ENCODE measurements around the gene HTR1A.

Gene HTR1A

DNA sequence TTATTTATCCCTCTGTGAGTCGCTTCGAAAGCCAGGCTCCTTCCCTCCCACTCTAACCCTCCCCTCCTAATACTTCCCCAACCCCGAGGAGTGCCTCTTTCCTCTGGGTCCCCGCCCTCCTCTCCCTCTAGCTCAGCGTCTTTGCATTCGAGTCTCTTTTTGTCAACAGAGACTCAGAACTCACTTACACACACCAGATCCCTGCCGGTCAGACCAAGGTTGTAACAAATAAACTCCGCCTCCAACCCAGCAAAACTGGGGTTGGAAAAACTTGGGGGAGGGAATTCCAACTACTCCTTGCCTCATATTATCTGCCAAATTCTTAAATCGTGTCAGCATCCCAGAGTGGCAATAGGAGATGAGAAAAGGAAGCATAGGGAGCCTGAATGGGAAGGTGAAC, at the start of gene HTR1A:
HTR1A (minus strand) TSS at position 167 of the 400 bp plus-strand sequence. CDS start 726 bp downstream, outside the sequence.
- FAIRE-seq (no peak), DNase-seq (ENCODE audit: insufficient read length, low spot score) (no peak)

DNA sequence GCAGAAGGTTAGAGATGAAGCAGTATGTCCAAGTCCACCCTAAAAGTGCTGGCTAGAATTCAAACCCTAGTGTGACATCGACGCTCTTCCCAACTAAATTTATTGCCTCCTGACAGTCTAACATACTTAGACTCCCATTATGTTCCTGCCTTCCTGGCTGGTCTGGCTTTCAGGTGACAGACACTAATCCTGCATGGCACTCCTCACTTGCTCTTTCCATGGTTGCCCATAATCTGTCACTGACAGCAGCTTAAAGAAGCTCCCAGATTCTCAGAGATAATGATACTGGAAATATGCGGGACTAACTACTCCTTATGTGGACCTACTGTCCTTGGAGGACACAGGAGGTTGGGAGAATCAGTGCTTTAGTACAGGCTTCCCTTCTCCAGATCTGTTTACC, 41.7 kb upstream of the HTR1A start:
- DNase-seq (ENCODE audit: insufficient read length, low spot score), result no peak
- no peak for FAIRE-seq

- DNase-seq (ENCODE audit: insufficient read length, low spot score) (no peak), FAIRE-seq (no peak)
These were observed 37.9 kb upstream of the HTR1A start for GRCh38 chr5:64000096-64000495.

DNA sequence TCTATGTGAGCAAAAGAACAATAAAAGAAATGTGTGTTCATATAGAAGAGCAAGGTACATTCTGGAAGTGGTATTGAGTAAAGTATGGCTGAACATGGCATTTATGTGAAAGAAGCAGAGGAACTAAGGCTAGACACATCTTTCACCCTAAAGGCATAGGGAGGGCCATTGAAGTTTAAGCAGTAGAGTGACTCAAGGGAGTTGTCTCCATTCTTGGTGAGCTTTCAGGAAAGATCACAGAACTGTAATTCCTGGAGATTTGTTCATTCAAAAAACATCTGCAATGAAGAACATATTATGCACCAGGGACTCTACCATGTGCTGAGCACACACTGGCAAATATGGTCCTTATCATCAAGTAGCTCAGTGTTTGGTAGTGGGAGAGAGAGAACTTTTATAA, 24.8 kb upstream of the HTR1A start:
- DNase-seq (ENCODE audit: insufficient read length, low spot score) (no peak), FAIRE-seq (no peak)

GRCh38 chr5:63981864-63982263, 19.6 kb upstream of the HTR1A start:
- no peak for FAIRE-seq
- no peak for DNase-seq (ENCODE audit: insufficient read length, low spot score)

GRCh38 chr5:63963926-63964325, 1.7 kb upstream of the HTR1A start:
- FAIRE-seq (no peak), DNase-seq (ENCODE audit: insufficient read length, low spot score) (no peak)

GRCh38 chr5:63963080-63963735, 963 bp upstream of the HTR1A start:
- DNase-seq (ENCODE audit: insufficient read length, low spot score) (peak; percentile 37), FAIRE-seq (no peak)

DNA sequence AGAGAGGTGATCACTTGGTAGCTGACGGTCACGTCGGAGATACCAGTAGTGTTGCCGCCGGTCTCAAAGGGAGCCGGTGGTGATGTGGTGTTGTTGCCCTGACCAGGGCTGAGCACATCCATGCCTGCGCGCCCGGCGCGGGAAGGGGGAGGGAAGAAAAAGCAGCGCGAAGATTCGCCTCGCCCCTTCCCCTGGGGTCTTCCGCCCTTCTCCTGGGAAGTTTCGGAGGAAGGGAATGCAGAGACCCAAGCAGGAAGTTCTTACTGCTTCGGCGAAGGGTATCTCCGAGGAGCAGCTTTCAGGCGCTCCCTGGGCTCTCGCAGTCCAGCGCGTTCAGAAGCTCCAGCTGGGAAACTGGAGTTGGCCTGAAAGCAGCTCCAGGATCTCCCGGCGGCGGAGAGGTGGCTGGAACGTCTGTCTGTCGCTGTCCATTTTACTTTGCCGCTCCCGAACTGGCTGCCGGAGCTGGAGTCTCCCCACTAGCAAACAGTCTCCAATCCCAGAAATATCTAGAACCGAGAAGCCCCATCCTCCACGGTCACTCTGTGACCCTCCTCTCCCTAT, 565 bp downstream of the HTR1A start:
- DNase-seq (ENCODE audit: insufficient read length, low spot score), result no peak
- no peak for FAIRE-seq

GRCh38 chr5:63961125-63961597, 1.1 kb downstream of the HTR1A start:
- DNase-seq (ENCODE audit: insufficient read length, low spot score), result no peak

DNA sequence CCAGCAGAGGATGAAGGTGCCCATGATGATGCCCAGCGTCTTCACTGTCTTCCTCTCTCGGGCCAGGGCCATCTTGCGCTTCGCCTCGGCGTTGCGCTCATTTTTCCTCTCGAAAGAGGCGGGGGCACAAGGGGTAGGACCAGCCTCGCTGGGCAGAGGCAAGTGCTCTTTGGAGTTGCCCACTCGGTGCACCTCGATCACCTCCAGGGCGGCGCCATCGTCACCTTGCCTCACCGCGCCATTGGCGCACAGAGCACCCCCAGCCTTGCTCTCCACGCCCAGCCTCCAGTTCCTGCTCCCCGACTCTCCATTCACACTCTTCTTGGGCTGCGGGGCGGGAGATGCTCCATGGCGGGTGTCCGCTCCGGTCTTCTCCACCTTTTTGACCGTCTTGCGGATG, 1.6 kb downstream of the HTR1A start:
- no peak for DNase-seq (ENCODE audit: insufficient read length, low spot score)
- FAIRE-seq, result no peak

More at GRCh38 chr5:63961125-63961597, 1.1 kb downstream of the HTR1A start:
- no peak for FAIRE-seq

DNA sequence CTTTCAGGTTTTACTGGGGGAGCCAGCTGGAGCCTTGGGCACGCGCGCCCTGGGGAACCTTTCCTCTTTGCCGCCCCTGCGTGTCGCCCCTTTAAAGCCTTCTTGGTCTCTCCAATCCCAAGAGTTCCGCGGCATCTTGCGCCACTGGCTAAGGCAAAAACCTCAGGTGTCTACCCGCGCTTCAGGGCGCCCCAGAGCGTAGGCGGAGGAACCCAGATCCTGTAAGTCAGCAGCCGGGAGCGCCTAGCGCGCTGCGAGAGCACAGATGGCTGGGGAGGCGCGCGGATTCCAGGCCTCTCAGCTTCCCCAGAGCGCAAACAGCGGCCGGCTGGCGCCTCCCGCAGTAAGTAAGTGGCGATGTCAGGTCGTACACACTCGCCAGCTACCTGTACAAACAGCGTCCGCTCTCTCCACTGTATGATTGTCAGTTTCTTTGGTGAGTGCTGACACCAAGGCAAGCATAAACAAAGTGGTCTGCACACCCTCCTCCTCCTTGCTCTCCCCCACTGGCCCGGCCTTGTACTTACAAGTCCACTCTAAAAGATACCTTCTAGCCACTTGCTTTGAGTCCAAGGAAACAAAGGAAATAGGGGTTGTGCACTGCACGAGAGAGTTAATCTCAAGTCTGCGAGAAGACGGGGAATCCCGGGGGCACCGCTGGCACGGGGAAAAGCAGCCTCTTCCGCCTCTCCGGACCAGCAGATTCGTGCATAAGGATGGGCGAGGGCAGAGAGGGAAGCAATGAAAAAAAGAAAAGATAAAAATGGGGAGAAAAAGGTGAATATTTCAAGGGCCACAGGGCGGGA, 2.9 kb downstream of the HTR1A start:
- FAIRE-seq, result no peak
- no peak for DNase-seq (ENCODE audit: insufficient read length, low spot score)

DNA sequence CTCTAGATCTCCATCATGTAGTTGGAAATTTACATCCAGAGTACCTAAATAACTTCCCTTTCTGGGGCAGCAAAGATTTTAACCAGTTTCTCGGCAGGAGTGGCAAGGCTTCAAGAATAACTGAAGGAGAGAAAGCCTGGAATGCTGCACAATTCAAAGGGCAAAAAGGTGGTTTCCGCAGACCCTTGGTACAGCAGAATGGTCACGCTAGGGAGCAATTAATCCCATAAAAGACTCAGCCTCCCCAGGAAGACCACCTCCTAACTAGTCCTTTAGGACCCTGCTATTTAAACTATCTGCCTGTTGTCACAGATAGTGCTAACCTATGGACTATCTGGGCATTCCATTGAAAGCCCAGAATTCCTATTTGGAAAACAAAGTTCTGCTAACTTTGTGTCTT, 3.6 kb downstream of the HTR1A start:
- no peak for FAIRE-seq
- no peak for DNase-seq (ENCODE audit: insufficient read length, low spot score)

DNA sequence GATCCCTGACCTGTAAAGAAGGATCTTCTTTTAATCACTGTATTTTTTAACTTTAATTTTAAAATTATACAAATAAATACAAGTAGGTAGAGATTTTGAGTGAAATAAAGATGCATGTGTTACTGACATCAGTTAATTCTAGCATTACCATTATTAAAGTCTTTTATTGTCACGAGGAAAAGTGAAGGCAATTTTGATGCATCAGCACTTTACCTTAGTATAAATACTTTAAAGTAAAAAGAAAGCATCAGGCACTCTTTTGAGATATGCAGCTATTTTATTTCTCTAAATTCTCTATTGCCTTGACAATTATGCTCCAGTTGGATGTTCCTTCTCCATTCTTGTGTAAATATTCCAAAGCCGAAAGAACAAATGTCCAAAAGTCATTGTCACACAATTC, 4.6 kb downstream of the HTR1A start:
- FAIRE-seq (no peak), DNase-seq (ENCODE audit: insufficient read length, low spot score) (no peak)

- FAIRE-seq, result no peak
- DNase-seq (ENCODE audit: insufficient read length, low spot score), result no peak
These were observed 9.0 kb downstream of the HTR1A start for GRCh38 chr5:63953217-63953616.

- FAIRE-seq, result no peak
- no peak for DNase-seq (ENCODE audit: insufficient read length, low spot score)
These were observed 27.1 kb downstream of the HTR1A start for GRCh38 chr5:63935103-63935502.

DNA sequence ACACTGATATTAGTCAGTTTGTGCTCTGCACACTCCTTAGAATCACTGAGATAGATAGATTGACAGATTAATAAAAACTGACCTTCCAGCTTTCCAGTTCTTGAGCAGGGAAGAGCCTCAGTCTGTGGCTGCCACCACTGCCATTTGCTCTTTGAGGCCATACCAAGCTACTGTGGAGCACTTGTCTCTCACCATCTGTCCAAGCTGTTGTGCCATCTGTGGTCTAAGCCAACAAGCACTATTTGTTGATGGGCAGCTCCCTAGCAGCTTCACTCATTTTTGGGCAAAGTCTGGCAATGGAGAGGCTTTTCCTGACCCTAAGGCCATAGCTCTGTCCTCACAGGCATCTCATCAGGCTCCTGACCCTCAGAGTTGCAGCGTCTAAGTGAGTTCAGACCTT, 30.4 kb downstream of the HTR1A start:
- FAIRE-seq (no peak), DNase-seq (ENCODE audit: insufficient read length, low spot score) (no peak)

DNA sequence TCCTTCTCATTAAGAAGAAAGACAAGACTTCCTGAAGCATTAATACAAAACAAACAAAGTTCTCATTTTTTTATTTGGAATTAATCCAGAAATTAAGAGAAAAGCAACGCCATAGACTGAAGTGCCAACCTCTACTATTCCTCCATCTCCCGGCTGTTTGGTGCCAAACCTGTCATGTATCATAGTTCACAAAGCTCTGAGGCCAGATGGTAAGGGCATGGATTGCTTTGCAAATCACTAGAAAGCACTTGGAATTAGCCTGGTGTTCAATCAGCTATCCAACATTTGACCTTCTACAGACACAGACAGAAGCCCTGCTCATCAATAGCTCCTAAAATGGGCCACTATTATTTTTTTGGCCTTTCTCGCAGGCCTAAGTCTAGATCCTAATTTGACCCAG, 33.8 kb downstream of the HTR1A start:
- DNase-seq (ENCODE audit: insufficient read length, low spot score) (no peak), FAIRE-seq (no peak)

- FAIRE-seq (no peak), DNase-seq (ENCODE audit: insufficient read length, low spot score) (no peak)
These were observed 38.3 kb downstream of the HTR1A start for GRCh38 chr5:63923914-63924313.

- FAIRE-seq (no peak), DNase-seq (ENCODE audit: insufficient read length, low spot score) (no peak)
These were observed 42.3 kb downstream of the HTR1A start for GRCh38 chr5:63919763-63920478.

GRCh38 chr5:63916786-63917185, 45.5 kb downstream of the HTR1A start:
- no peak for FAIRE-seq

DNA sequence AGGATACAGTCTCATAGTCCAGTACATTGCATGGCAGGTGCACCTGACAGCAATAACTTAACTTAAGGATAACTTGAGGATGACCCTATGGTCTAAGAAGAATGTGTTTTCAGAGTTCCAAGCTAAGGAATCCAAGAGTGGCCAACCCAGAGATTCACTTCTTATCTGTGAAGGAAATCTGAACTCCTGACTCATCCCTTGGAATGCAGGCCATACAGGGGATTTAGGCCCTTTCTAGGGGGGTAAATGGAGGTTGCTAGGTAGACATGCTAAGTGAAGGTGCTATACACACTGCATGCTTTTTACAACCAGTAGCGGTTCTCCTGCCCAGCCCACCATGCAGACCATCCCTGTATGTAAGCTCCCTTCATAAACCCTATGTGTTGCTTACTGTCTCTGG, 50.4 kb downstream of the HTR1A start:
- FAIRE-seq (no peak), DNase-seq (ENCODE audit: insufficient read length, low spot score) (no peak)

More at GRCh38 chr5:63916786-63917185, 45.5 kb downstream of the HTR1A start:
- no peak for DNase-seq (ENCODE audit: insufficient read length, low spot score)

All from HTR-8/SVneo (cell line).